ENCODE data around the gene GHITM. TPM values are rescaled to one million over a fixed set of nuclear protein-coding genes. Genes with fewer than 3 reads are reported as not detected.
"Not testable (repeated sequence)": the region's sequence is repeated elsewhere in the genome, so short reads cannot be mapped to it uniquely, and the experiment has no call there.

GHITM gene
- total RNA-seq, 1 donor from 2014 or later, result 87.9 TPM

- Histone ChIP-seq H3K4me3 (no peak overlapping the region), H3K27me3 (no peaks in the 10 kb centered on the region), H3K4me1 (no peaks in the 10 kb centered on the region), H3K9me3 (no peaks in the 10 kb centered on the region), H3K36me3 (no peaks in the 10 kb centered on the region), H3K27ac (no peak overlapping the region)
- DNase-seq (ENCODE audit: extremely low spot score in 2 of 2), result no peak
- TF ChIP-seq POLR2A (IDR thresholded peaks at IDR 0.05), result no peak
- TF ChIP-seq CTCF (IDR thresholded peaks at IDR 0.05), result no peak
- TF ChIP-seq POLR2AphosphoS5 (IDR thresholded peaks at IDR 0.05; ENCODE audit: insufficient read depth in 1 of 2, low read depth in 1 of 2), result no peak
- intact Hi-C loops (cut with DNase I), result no loop called here
Measured at GRCh38 chr10:84117686-84118394, 21.5 kb upstream of the GHITM start.

DNA sequence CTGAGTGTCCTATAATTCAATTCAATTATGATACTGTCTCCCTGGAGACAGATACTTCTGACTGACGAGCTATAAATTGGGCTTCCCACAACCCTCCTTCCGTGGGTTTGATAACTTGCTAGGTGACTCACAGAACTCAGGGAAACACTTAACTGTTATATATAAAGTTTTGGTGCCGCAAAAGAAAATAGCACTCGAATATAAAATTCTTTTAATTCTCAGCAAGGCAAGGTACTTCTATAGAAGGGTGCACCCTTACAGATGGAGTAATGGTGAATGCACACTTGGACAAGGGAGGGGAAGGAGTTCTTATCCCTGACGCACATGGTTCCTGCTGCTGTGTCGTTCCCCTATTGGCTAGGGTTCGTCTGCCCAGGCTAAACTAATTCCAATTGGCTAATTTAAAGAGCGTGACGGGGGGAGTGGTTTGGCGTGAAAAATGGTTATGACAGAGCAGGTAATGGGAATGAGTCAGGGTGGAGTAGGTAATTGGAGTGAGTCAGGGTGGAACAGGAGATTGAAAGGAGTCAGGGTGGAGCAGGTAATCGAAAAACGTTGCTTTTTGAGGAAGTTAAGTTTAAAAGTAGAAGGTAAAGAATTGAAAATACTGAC is 20.8 kb upstream of the GHITM start:
- H3K36me3 ChIP-seq, result no peaks in the 10 kb centered on the region
- no peaks in the 10 kb centered on the region for H3K4me1 ChIP-seq
- H3K9me3 ChIP-seq, result no peaks in the 10 kb centered on the region
- intact Hi-C loops (cut with DNase I), result no loop called here
- no peaks in the 10 kb centered on the region for H3K27me3 ChIP-seq
- DNase-seq (ENCODE audit: extremely low spot score in 2 of 2), result no peak
- no peak for TF ChIP-seq POLR2AphosphoS5 (IDR thresholded peaks at IDR 0.05; ENCODE audit: insufficient read depth in 1 of 2, low read depth in 1 of 2)
- TF ChIP-seq CTCF (IDR thresholded peaks at IDR 0.05), result no peak
- TF ChIP-seq POLR2A (IDR thresholded peaks at IDR 0.05), result no peak
- no peak overlapping the region for H3K4me3 ChIP-seq
- H3K27ac ChIP-seq, result no peak overlapping the region

DNA sequence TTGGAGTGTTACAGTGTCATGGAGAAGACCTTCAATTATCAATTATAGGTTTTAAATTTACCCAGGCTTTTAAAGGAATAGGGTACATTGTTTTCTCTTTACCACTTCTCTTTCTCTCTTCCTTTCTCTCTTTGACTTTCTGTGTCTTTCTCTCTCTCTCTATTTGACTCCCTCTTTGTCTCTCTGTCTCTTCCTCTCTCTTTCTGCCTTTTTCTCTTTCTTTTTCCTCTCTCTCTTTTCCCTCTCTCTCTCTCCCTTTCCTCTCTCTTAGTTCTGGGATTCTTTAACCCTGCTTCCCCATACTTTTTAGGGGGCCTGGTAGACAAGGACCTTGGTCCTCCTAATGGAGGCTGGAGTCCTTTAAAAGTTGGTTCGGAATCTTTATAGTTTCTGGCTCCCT is 15.9 kb upstream of the GHITM start:
- Histone ChIP-seq H3K36me3 (no peaks in the 10 kb centered on the region), H3K27me3 (no peaks in the 10 kb centered on the region), H3K27ac (no peak overlapping the region), H3K4me3 (no peak overlapping the region), H3K9me3 (no peaks in the 10 kb centered on the region), H3K4me1 (no peaks in the 10 kb centered on the region)
- TF ChIP-seq POLR2A (IDR thresholded peaks at IDR 0.05) (no peak), CTCF (IDR thresholded peaks at IDR 0.05) (no peak), POLR2AphosphoS5 (IDR thresholded peaks at IDR 0.05; ENCODE audit: insufficient read depth in 1 of 2, low read depth in 1 of 2) (no peak)
- intact Hi-C loops (cut with DNase I), result no loop called here
- DNase-seq (ENCODE audit: extremely low spot score in 2 of 2), result no peak

GRCh38 chr10:84125910-84126784 is 13.2 kb upstream of the GHITM start:
- intact Hi-C loops (cut with DNase I); H3K9me3 ChIP-seq; H3K4me3 ChIP-seq; DNase-seq (ENCODE audit: extremely low spot score in 2 of 2); H3K27me3 ChIP-seq; H3K36me3 ChIP-seq; H3K27ac ChIP-seq; H3K4me1 ChIP-seq: not testable (repeated sequence)

DNA sequence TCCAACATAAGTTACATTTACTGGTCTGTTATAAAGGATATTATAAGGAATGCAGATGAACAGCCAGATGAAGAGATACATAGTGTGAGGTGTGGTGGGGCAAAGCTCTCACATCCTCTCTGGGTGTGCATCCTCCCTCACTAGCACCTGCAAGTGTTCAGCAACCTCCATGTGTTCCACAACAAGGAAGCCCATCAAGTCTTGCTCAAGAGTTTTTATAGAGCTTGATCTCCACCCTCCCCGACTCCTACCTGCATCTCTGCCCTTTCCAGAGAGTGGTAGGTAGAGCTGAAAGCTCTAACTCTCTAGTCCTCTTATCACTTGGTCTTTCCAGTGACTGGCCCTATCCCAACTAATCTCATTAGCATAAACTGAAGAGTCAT is 12.5 kb upstream of the GHITM start:
- Histone ChIP-seq H3K27me3 (no peaks in the 10 kb centered on the region), H3K36me3 (no peaks in the 10 kb centered on the region), H3K4me3 (no peak overlapping the region), H3K27ac (no peak overlapping the region), H3K4me1 (no peaks in the 10 kb centered on the region), H3K9me3 (no peaks in the 10 kb centered on the region)
- DNase-seq (ENCODE audit: extremely low spot score in 2 of 2), result no peak
- intact Hi-C loops (cut with DNase I), result no loop called here
- no peak for TF ChIP-seq CTCF (IDR thresholded peaks at IDR 0.05)
- TF ChIP-seq POLR2A (IDR thresholded peaks at IDR 0.05), result no peak

Measured in vagina (tissue), 2 donors.